GM12878 (cell line): ENCODE measurements around the gene MAP4. TPM values are rescaled to one million over a fixed set of nuclear protein-coding genes. Genes with fewer than 3 reads are reported as not detected.

Experiments used
- CTCF ChIP-seq, 3 experiments: IDR thresholded peaks in 2 of 3; conservative IDR thresholded peaks in 1 of 3; 2 replicates each; pipeline ENCODE4 v1.5.1; 2011; ENCODE audit warnings: low read depth in 3 of 3, low read length in 3 of 3, mild to moderate bottlenecking in 3 of 3, control low read depth in 2 of 3, moderate library complexity in 2 of 3, inconsistent platforms in 1 of 3, mixed read lengths in 1 of 3; ENCODE audit not compliant: control insufficient read depth in 2 of 3, insufficient read depth in 1 of 3; ENCODE audit errors: extremely low read depth in 1 of 3
- EGR1 ChIP-seq, 2 experiments: IDR thresholded peaks; 1 replicate in 1 of 2; 2 replicates in 1 of 2; pipeline ENCODE4 v1.6.1; 2011 to 2012; ENCODE audit warnings: low read depth in 2 of 2, low read length in 2 of 2, borderline replicate concordance in 1 of 2, mild to moderate bottlenecking in 1 of 2, moderate library complexity in 1 of 2
- FOS ChIP-seq: IDR thresholded peaks from 3 replicates; pipeline ENCODE4 v1.6.1; 2011; ENCODE audit warnings: borderline replicate concordance; ENCODE audit not compliant: insufficient read length; ENCODE audit errors: extremely low read depth
- MLLT1 ChIP-seq: fragments of 450-650 bp; IDR thresholded peaks from 2 replicates; pipeline ENCODE4 v1.6.1; 2016; ENCODE audit warnings: mild to moderate bottlenecking
- MXI1 ChIP-seq: fragments of 150-350 bp; IDR thresholded peaks from 2 replicates; pipeline ENCODE4 v1.6.1; 2011; ENCODE audit warnings: low read depth, mild to moderate bottlenecking, inconsistent platforms, low read length, improper control_type of control experiment
- NBN ChIP-seq: fragments of 450-650 bp; IDR thresholded peaks from 2 replicates; pipeline ENCODE4 v1.6.1; 2016
- NFXL1 ChIP-seq: fragments of 450-650 bp; IDR thresholded peaks from 2 replicates; pipeline ENCODE4 v1.6.1; 2017; ENCODE audit warnings: antibody characterized with exemption, mild to moderate bottlenecking, borderline replicate concordance
- NR2C1 ChIP-seq: fragments of 450-650 bp; IDR thresholded peaks from 2 replicates; pipeline ENCODE4 v1.6.1; 2017; ENCODE audit warnings: antibody characterized with exemption, mild to moderate bottlenecking, moderate library complexity
- PKNOX1 ChIP-seq: fragments of 450-650 bp; IDR thresholded peaks from 2 replicates; pipeline ENCODE4 v1.6.1; 2016; ENCODE audit warnings: mild to moderate bottlenecking
- RAD51 ChIP-seq: fragments of 450-650 bp; IDR thresholded peaks from 2 replicates; pipeline ENCODE4 v1.6.1; 2016; ENCODE audit warnings: moderate library complexity, mild to moderate bottlenecking, inconsistent platforms
- RELB ChIP-seq: fragments of 450-650 bp; IDR thresholded peaks from 2 replicates; pipeline ENCODE4 v1.6.1; 2017; ENCODE audit warnings: low read depth, mild to moderate bottlenecking, moderate library complexity
- SMAD1 ChIP-seq: fragments of 450-650 bp; IDR thresholded peaks from 2 replicates; pipeline ENCODE4 v1.6.1; 2018; ENCODE audit warnings: mild to moderate bottlenecking, low read depth; ENCODE audit not compliant: partially characterized antibody
- SMAD5 ChIP-seq: IDR thresholded peaks from 2 replicates; pipeline ENCODE4 v1.6.1; 2016; ENCODE audit warnings: antibody characterized with exemption, low read depth
- SREBF2 ChIP-seq: IDR thresholded peaks from 2 replicates; pipeline ENCODE4 v1.6.1; 2012; ENCODE audit warnings: mild to moderate bottlenecking, low read length
- polyA plus RNA-seq, 11 experiments: library from polyadenylated mRNA; depleted of rRNA in 4 of 11; unstranded in 6 of 11; stranded (reverse) in 5 of 11; fragments of >200 nt; fragmentation: Nextera tagmentation in 4 of 11; fragmentation: Illumina TruSeq in 1 of 11; extraction: Ambion mirVana in 4 of 11; extraction: Trizol in 1 of 11; gene quantifications; 1 replicate in 1 of 11; 2 replicates in 10 of 11; pipeline versions ENCODE4 v1.2.1 to v1.2.3, GENCODE V29; 2011 to 2016; ENCODE audit warnings: inconsistent platforms in 2 of 11, missing spikeins in 2 of 11, low read depth in 1 of 11
- total RNA-seq, 4 experiments: library from RNA; depleted of rRNA in 3 of 4; stranded (reverse); fragments of >200 nt in 3 of 4; fragmentation: Illumina TruSeq in 1 of 4; extraction: Trizol in 1 of 4; gene quantifications; 2 replicates each; pipeline versions ENCODE4 v1.2.1 to v1.2.3, GENCODE V29; 2013 to 2021
- TF ChIP-seq, protein P1 (sequence below): fragments of 450-650 bp; IDR thresholded peaks from 2 replicates; pipeline ENCODE4 v1.6.1; 2018; ENCODE audit warnings: mild to moderate bottlenecking, low read depth, moderate library complexity; ENCODE audit not compliant: partially characterized antibody
- TF ChIP-seq, protein P2 (sequence below): IDR thresholded peaks from 2 replicates; pipeline ENCODE4 v1.6.1; 2012; ENCODE audit warnings: mild to moderate bottlenecking, low read depth, low read length

MAP4 gene
- total and polyA plus RNA-seq, 10 of the 15 experiments (the other 5 are each of a cell fraction or from before 2014, with no cell fraction given), result 22.2 to 145 (median 47.2) TPM

DNA sequence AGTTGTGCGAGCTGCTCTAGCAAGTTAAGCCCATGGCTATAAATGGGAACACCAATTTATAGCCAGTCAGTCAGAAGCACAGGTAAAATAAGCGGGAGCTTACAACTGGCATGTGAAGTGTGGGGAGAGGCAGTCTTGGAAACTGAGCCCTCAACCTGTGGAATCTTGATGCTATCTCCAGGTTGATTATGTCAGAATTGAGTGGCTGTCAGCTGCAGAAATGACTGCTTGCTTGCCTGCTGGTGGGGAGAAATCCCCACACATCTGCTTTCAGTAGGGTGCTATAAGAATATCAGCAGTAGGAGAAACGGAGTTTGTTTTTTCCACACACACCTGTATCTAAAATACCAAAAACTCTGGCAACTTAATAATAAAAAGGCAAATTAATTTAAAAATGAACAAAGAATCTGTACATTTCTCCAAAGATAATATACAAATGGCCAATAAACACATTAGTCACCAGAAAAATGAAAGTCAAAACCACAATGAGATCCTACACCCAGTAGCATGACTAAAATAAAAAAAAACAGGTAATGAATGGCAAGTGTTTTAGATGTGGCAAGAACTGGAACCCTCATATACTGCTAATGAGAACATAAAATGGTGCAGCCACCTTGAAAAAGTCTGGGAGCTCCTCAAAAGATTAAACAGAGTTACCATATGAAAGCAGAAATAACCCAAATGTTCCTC is 26.0 kb upstream of the MAP4 start (continued):
- TF ChIP-seq PKNOX1 (peak; percentile 72), SMAD1 (no peak), EGR1 (IDR thresholded peaks at IDR 0.05; ENCODE audit: borderline replicate concordance in 1 of 2, low read depth in 2 of 2, low read length in 2 of 2) (no peak), MLLT1 (0 out of 2 replicates have a peak, but pooled peaks have one; percentile 36), CTCF (IDR thresholded peaks at IDR 0.05 in 2 of 3, conservative IDR thresholded peaks at IDR 0.05 in 1 of 3; ENCODE audit: control insufficient read depth in 2 of 3, extremely low read depth in 1 of 3, insufficient read depth in 1 of 3, low read depth in 3 of 3, low read length in 3 of 3) (no peak), RAD51 (no peak), NR2C1 (no peak), RELB (0 out of 2 replicates have a peak, but pooled peaks have one; percentile 28), NFXL1 (no peak), NBN (0 out of 2 replicates have a peak, but pooled peaks have one; percentile 27), SMAD5 (no peak), SREBF2 (no peak), MXI1 (no peak), FOS (no peak)
- TF ChIP-seq, protein P1, sequence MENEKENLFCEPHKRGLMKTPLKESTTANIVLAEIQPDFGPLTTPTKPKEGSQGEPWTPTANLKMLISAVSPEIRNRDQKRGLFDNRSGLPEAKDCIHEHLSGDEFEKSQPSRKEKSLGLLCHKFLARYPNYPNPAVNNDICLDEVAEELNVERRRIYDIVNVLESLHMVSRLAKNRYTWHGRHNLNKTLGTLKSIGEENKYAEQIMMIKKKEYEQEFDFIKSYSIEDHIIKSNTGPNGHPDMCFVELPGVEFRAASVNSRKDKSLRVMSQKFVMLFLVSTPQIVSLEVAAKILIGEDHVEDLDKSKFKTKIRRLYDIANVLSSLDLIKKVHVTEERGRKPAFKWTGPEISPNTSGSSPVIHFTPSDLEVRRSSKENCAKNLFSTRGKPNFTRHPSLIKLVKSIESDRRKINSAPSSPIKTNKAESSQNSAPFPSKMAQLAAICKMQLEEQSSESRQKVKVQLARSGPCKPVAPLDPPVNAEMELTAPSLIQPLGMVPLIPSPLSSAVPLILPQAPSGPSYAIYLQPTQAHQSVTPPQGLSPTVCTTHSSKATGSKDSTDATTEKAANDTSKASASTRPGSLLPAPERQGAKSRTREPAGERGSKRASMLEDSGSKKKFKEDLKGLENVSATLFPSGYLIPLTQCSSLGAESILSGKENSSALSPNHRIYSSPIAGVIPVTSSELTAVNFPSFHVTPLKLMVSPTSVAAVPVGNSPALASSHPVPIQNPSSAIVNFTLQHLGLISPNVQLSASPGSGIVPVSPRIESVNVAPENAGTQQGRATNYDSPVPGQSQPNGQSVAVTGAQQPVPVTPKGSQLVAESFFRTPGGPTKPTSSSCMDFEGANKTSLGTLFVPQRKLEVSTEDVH, result no peak
- TF ChIP-seq, protein P2, sequence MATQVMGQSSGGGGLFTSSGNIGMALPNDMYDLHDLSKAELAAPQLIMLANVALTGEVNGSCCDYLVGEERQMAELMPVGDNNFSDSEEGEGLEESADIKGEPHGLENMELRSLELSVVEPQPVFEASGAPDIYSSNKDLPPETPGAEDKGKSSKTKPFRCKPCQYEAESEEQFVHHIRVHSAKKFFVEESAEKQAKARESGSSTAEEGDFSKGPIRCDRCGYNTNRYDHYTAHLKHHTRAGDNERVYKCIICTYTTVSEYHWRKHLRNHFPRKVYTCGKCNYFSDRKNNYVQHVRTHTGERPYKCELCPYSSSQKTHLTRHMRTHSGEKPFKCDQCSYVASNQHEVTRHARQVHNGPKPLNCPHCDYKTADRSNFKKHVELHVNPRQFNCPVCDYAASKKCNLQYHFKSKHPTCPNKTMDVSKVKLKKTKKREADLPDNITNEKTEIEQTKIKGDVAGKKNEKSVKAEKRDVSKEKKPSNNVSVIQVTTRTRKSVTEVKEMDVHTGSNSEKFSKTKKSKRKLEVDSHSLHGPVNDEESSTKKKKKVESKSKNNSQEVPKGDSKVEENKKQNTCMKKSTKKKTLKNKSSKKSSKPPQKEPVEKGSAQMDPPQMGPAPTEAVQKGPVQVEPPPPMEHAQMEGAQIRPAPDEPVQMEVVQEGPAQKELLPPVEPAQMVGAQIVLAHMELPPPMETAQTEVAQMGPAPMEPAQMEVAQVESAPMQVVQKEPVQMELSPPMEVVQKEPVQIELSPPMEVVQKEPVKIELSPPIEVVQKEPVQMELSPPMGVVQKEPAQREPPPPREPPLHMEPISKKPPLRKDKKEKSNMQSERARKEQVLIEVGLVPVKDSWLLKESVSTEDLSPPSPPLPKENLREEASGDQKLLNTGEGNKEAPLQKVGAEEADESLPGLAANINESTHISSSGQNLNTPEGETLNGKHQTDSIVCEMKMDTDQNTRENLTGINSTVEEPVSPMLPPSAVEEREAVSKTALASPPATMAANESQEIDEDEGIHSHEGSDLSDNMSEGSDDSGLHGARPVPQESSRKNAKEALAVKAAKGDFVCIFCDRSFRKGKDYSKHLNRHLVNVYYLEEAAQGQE, result no peak
